ENCODE results near the gene ANO1. TPM values are rescaled to one million over a fixed set of nuclear protein-coding genes. Genes with fewer than 3 reads are reported as not detected.

Gene ANO1
- total RNA-seq, 1 experiment from 2014 or later: 10.9 TPM

DNA sequence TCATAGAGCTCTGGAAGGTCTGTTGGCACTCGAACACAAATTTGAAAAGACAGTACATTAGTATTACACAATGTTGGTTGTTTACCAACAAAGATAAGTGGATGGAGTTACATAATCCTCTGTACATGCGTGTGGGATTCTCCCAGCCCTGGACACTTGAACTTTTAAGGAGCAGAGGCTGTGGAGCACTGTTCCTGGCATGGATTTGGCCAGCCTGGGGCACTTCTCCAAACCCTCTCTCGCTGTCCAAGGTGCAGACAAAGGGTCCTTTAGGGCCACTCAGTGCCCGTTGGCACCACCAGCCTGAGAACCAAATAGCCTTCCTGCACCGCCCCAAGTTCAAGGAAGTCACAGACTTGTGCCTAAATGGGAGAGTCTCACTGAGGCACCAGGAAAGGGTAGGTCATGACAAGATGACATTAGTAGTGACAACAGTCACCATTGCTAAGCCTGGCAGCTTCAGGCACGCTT is 1.6 kb upstream of the ANO1 start:
- Mint-ChIP-seq H3K4me3 (no peak overlapping the region), H3K27me3 (ENCODE audit: low read depth) (peaks cover 84% of the 10 kb centered on the region), H3K9me3 (no peaks in the 10 kb centered on the region), H3K36me3 (ENCODE audit: insufficient read depth in 1 of 3, low read depth in 3 of 3) (no peaks in the 10 kb centered on the region; a peak in 1 of 7 replicates), H3K4me1 (peaks cover 39 to 41% of the 10 kb centered on the region in 2 experiments), H3K27ac (no peak overlapping the region)
- H3K4ac ChIP-seq (ENCODE audit: low read depth, low read length): no peak overlapping the region
- H3T11ph ChIP-seq (ENCODE audit: low read length): no peak overlapping the region
- no peak overlapping the region for H2BK12ac ChIP-seq (ENCODE audit: insufficient read length, low read depth, low read length)
- no peak overlapping the region for H2BK5ac ChIP-seq (ENCODE audit: insufficient read length, low read length)
- no peak overlapping the region for H2AK5ac ChIP-seq (ENCODE audit: insufficient read length, low read length)
- no peaks in the 10 kb centered on the region for H3K79me1 ChIP-seq (ENCODE audit: insufficient read depth, low read depth, low read length, poor library complexity, severe bottlenecking)
- no peaks in the 10 kb centered on the region for H3K79me2 ChIP-seq (ENCODE audit: insufficient read depth, low read length)
- H4K5ac ChIP-seq (ENCODE audit: insufficient read length, low read depth, low read length): no peak overlapping the region
- peaks cover 4% of the 10 kb centered on the region for H3K23me2 ChIP-seq (ENCODE audit: insufficient read length, low read depth, low read length, poor library complexity, severe bottlenecking)
- H2BK15ac ChIP-seq (ENCODE audit: low read depth, low read length): no peak overlapping the region
- H3K56ac ChIP-seq (ENCODE audit: insufficient read length, low read depth, low read length): no peak overlapping the region
- H3K23ac ChIP-seq (ENCODE audit: insufficient read length, low read depth, low read length): no peak overlapping the region
- DNase-seq: no peak
- H2AFZ ChIP-seq (ENCODE audit: low read length): no peak overlapping the region
- no peak overlapping the region for H4K8ac ChIP-seq (replicated peaks; ENCODE audit: insufficient read length, low read depth, low read length)
- H3K18ac ChIP-seq (ENCODE audit: insufficient read length, low read depth, low read length): no peak overlapping the region
- H3K9ac ChIP-seq (ENCODE audit: extremely low read depth, insufficient read length, low read length): no peak overlapping the region
- peaks cover 7% of the 10 kb centered on the region; the same call in 1 of the 2 replicates for H3K4me1 ChIP-seq (ENCODE audit: insufficient read depth, low read length)
- no peak overlapping the region for H2BK20ac ChIP-seq (ENCODE audit: low read depth, low read length, poor library complexity, severe bottlenecking)
- no peak overlapping the region for H3K14ac ChIP-seq (ENCODE audit: insufficient read depth, low read length)
- H4K20me1 ChIP-seq (ENCODE audit: control insufficient read depth, insufficient read depth, insufficient read length): no peaks in the 10 kb centered on the region
- WGBS (ENCODE audit: extremely low coverage, insufficient read length, low lambda C conversion rate): no CpG with 5 or more reads among the region's 6 CpGs
- no peak overlapping the region for H4K91ac ChIP-seq (ENCODE audit: insufficient read length, low read depth, low read length)
- no peak overlapping the region for H3K4me2 ChIP-seq (ENCODE audit: insufficient read depth, insufficient read length, low read length)
- H2BK120ac ChIP-seq (ENCODE audit: low read depth, low read length, poor library complexity, severe bottlenecking): no peak overlapping the region
- H3K27me3 ChIP-seq (ENCODE audit: insufficient read depth, low read length): peaks cover 24% of the 10 kb centered on the region; the same call in 1 of the 2 replicates
- no peaks in the 10 kb centered on the region for H3K9me3 ChIP-seq (ENCODE audit: control insufficient read depth, low read depth, low read length)
- TF ChIP-seq, protein P1, sequence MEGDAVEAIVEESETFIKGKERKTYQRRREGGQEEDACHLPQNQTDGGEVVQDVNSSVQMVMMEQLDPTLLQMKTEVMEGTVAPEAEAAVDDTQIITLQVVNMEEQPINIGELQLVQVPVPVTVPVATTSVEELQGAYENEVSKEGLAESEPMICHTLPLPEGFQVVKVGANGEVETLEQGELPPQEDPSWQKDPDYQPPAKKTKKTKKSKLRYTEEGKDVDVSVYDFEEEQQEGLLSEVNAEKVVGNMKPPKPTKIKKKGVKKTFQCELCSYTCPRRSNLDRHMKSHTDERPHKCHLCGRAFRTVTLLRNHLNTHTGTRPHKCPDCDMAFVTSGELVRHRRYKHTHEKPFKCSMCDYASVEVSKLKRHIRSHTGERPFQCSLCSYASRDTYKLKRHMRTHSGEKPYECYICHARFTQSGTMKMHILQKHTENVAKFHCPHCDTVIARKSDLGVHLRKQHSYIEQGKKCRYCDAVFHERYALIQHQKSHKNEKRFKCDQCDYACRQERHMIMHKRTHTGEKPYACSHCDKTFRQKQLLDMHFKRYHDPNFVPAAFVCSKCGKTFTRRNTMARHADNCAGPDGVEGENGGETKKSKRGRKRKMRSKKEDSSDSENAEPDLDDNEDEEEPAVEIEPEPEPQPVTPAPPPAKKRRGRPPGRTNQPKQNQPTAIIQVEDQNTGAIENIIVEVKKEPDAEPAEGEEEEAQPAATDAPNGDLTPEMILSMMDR (conservative IDR thresholded peaks at IDR 0.05): no peak
- no peak overlapping the region for H3K27ac ChIP-seq (ENCODE audit: insufficient read length, low read depth, low read length)

Measured in H9 (cell line).